ENCODE results near the gene ETV1. TPM values are rescaled to one million over a fixed set of nuclear protein-coding genes. Genes with fewer than 3 reads are reported as not detected.

ETV1 gene
- total RNA-seq, 4 donors from 2014 or later = 1.6 to 5.1 (median 2.0) TPM

DNA sequence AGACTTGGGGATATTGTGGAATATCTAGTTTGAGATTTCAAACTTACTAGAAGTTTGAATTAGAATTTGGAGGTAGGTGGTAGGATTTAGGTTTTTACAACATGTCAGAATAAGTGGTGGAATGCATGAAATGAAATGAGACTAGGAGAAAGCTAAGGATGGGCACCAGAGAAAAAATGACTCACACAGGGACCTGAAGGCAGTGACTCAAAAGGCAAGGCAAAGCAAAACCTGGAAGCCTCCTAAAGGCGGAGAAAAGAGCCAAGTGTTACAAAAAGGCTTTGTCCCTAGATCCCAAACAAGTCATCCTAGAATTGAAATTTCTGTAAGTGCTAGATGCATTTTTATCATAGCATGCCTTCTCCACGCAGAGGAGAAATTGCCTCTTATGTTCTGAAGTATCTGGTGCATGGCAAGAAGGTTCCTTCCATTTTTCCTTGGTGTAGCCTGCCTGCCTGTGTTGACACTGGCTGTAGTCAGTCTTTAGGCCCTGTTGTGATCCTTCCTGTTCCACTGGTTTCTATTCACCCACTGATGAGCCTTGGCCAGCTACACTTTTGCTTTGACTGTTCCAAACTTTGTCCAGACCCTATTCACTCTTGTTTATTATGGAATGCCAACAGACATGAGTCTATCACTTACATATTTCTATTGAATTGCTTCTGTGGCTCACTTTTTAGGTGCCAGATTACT lies 109.3 kb downstream of the ETV1 start:
- no peak for DNase-seq
- H3K36me3 ChIP-seq = no peaks in the 10 kb centered on the region
- no peak overlapping the region for H3K27ac ChIP-seq
- TF ChIP-seq CTCF (IDR thresholded peaks at IDR 0.05) (no peak), POLR2A (IDR thresholded peaks at IDR 0.05) (no peak)
- H3K9me3 ChIP-seq = no peaks in the 10 kb centered on the region
- no peaks in the 10 kb centered on the region for H3K27me3 ChIP-seq
- H3K4me3 ChIP-seq = no peak overlapping the region
- H3K4me1 ChIP-seq = no peaks in the 10 kb centered on the region

- TF ChIP-seq CTCF (IDR thresholded peaks at IDR 0.05) (no peak), POLR2A (IDR thresholded peaks at IDR 0.05) (no peak)
- H3K4me3 ChIP-seq = no peak overlapping the region
- H3K27ac ChIP-seq = no peak overlapping the region
- no peaks in the 10 kb centered on the region for H3K27me3 ChIP-seq
- H3K4me1 ChIP-seq = no peaks in the 10 kb centered on the region
- no peak for DNase-seq
- no peaks in the 10 kb centered on the region for H3K36me3 ChIP-seq
- no peaks in the 10 kb centered on the region for H3K9me3 ChIP-seq
Observed at GRCh38 chr7:13879143-13879542, 110.3 kb downstream of the ETV1 start.

DNA sequence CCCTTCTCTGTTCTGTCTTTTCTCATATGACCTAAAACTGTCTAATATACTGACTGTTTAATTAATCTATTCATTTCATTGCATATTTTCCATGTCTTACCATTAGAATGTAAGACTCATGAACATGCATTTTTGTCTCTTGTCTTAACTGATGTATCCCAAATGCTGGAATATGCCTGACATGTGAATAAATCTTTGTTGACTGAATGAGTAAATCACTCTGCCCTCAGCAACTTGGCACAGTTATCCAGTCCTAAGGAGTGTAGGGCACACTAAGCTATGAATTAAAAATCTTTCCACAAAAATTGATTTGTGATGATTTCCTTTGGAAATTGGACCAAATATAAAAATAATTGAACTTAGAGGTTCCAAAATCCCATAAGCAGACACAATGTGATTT lies 111.3 kb downstream of the ETV1 start:
- DNase-seq = no peak
- H3K27ac ChIP-seq = no peak overlapping the region
- H3K4me1 ChIP-seq = no peaks in the 10 kb centered on the region
- H3K4me3 ChIP-seq = no peak overlapping the region
- H3K9me3 ChIP-seq = no peaks in the 10 kb centered on the region
- TF ChIP-seq POLR2A (IDR thresholded peaks at IDR 0.05) = no peak
- H3K36me3 ChIP-seq = no peaks in the 10 kb centered on the region
- no peaks in the 10 kb centered on the region for H3K27me3 ChIP-seq

GRCh38 chr7:13875496-13876074 lies 113.9 kb downstream of the ETV1 start:
- no peak overlapping the region for H3K4me3 ChIP-seq
- H3K4me1 ChIP-seq = no peaks in the 10 kb centered on the region
- TF ChIP-seq CTCF (IDR thresholded peaks at IDR 0.05) (no peak), POLR2A (IDR thresholded peaks at IDR 0.05) (no peak)
- no peaks in the 10 kb centered on the region for H3K27me3 ChIP-seq
- no peaks in the 10 kb centered on the region for H3K9me3 ChIP-seq
- no peak for DNase-seq
- no peak overlapping the region for H3K27ac ChIP-seq
- H3K36me3 ChIP-seq = no peaks in the 10 kb centered on the region

DNA sequence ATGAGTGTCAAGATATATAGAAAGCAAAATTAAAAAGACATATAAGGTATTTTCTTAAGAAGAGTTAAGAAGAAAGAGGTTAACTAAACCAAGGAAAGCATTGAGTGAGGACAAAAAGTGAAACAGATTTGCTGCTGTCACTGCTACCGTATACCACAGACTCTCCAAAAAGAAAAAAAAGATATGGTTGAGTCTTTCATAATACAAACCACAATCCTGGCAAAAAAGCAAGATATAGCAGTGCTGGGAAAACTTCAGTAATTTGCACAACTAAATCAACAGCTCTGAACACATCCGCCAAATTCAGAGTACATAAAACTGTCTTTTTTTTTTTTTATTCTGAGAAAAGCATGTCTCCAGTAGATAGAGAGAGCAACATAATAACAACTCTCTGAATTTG lies 114.7 kb downstream of the ETV1 start:
- Histone ChIP-seq H3K4me1 (no peaks in the 10 kb centered on the region), H3K27me3 (no peaks in the 10 kb centered on the region), H3K9me3 (no peaks in the 10 kb centered on the region), H3K4me3 (no peak overlapping the region), H3K27ac (no peak overlapping the region), H3K36me3 (no peaks in the 10 kb centered on the region)
- no peak for TF ChIP-seq POLR2A (IDR thresholded peaks at IDR 0.05)
- TF ChIP-seq CTCF (IDR thresholded peaks at IDR 0.05) = no peak
- DNase-seq = no peak

GRCh38 chr7:13872709-13873108 lies 116.8 kb downstream of the ETV1 start:
- no peaks in the 10 kb centered on the region for H3K36me3 ChIP-seq

More at GRCh38 chr7:13872709-13873108, 116.8 kb downstream of the ETV1 start:
- Histone ChIP-seq H3K27ac (no peak overlapping the region), H3K9me3 (no peaks in the 10 kb centered on the region), H3K4me1 (no peaks in the 10 kb centered on the region), H3K27me3 (no peaks in the 10 kb centered on the region), H3K4me3 (no peak overlapping the region)
- TF ChIP-seq CTCF (IDR thresholded peaks at IDR 0.05) (no peak), POLR2A (IDR thresholded peaks at IDR 0.05) (no peak)
- DNase-seq = no peak
